Activated effector memory CD4-positive, alpha-beta T cell treated with anti-CD3 and anti-CD28 coated beads, Interleukin-2, amount 50 U/mL, for 16 hours (primary cell): ENCODE data around the gene NTNG2.

Source experiments
- DNase-seq: peaks from one replicate; pipeline ENCODE4 v3.0.0-alpha.2; 2020

The NTNG2 gene

GRCh38 chr9:132147839-132148238, 14.0 kb upstream of the NTNG2 start:
- DNase-seq, result no peak

- DNase-seq, result no peak
Observed at GRCh38 chr9:132150256-132150655, 11.6 kb upstream of the NTNG2 start.

GRCh38 chr9:132151118-132151517, 10.7 kb upstream of the NTNG2 start:
- no peak for DNase-seq

- no peak for DNase-seq
Observed at GRCh38 chr9:132152231-132152630, 9.6 kb upstream of the NTNG2 start.

GRCh38 chr9:132154863-132155567, 6.8 kb upstream of the NTNG2 start:
- no peak for DNase-seq

GRCh38 chr9:132155568-132155895, 6.3 kb upstream of the NTNG2 start:
- no peak for DNase-seq

GRCh38 chr9:132156262-132156661, 5.6 kb upstream of the NTNG2 start:
- DNase-seq, result no peak

- no peak for DNase-seq
Observed at GRCh38 chr9:132157347-132158116, 4.3 kb upstream of the NTNG2 start.

- DNase-seq, result peak; percentile 82
Observed at GRCh38 chr9:132160802-132161742, 786 bp upstream of the NTNG2 start.

GRCh38 chr9:132162764-132163456, 1.1 kb downstream of the NTNG2 start:
- DNase-seq, result no peak

- DNase-seq, result no peak
Observed at GRCh38 chr9:132163457-132163875, 1.6 kb downstream of the NTNG2 start.

- DNase-seq, result no peak
Observed at GRCh38 chr9:132163876-132164603, 2.2 kb downstream of the NTNG2 start.

GRCh38 chr9:132164604-132165362, 2.9 kb downstream of the NTNG2 start:
- DNase-seq, result no peak

- DNase-seq, result no peak
Observed at GRCh38 chr9:132166599-132166998, 4.7 kb downstream of the NTNG2 start.

GRCh38 chr9:132167192-132167591, 5.3 kb downstream of the NTNG2 start:
- no peak for DNase-seq

GRCh38 chr9:132168347-132168746, 6.5 kb downstream of the NTNG2 start:
- no peak for DNase-seq

- no peak for DNase-seq
Observed at GRCh38 chr9:132168851-132169250, 7.0 kb downstream of the NTNG2 start.

- DNase-seq, result peak; percentile 88
Observed at GRCh38 chr9:132169672-132170392, 8.0 kb downstream of the NTNG2 start.

GRCh38 chr9:132171702-132172101, 9.8 kb downstream of the NTNG2 start:
- DNase-seq, result no peak

GRCh38 chr9:132172185-132172584, 10.3 kb downstream of the NTNG2 start:
- no peak for DNase-seq

- DNase-seq, result no peak
Observed at GRCh38 chr9:132175431-132175830, 13.6 kb downstream of the NTNG2 start.
